Activated CD8-positive, alpha-beta T cell treated with anti-CD3 and anti-CD28 coated beads for 36 hours (primary cell): ENCODE data around the gene GALNT9. TPM values are rescaled to one million over a fixed set of nuclear protein-coding genes. Genes with fewer than 3 reads are reported as not detected.

Source experiments
- ATAC-seq: fragments of 200-7000 bp; cut with Tn5 transposase; one replicate; pipeline ENCODE4 v1.10.0; 2021; ENCODE audit warnings: mild to moderate bottlenecking, moderate library complexity
- CTCF ChIA-PET: fragments of 350-600 bp; sonication (Branson Sonifier 250); formaldehyde crosslinking; loops from one replicate; lab custom pipeline; 2021; ENCODE audit warnings: antibody characterized with exemption; lab: Charles Lee
- POLR2A ChIA-PET: fragments of 350-600 bp; sonication (Branson Sonifier 250); formaldehyde crosslinking; loops from one replicate; lab custom pipeline; 2021; ENCODE audit warnings: antibody characterized with exemption; lab: Charles Lee
- DNase-seq: peaks from one replicate; pipeline ENCODE4 v3.0.0-alpha.2; 2020
- H3K27ac Mint-ChIP-seq: one replicate; pipeline ENCODE4 v1.8.0; 2021; ENCODE audit warnings: mild to moderate bottlenecking, mixed read lengths
- H3K27me3 Mint-ChIP-seq: one replicate; pipeline ENCODE4 v1.8.0; 2021; ENCODE audit warnings: mixed read lengths
- H3K36me3 Mint-ChIP-seq: one replicate; pipeline ENCODE4 v1.8.0; 2021; ENCODE audit warnings: low read depth, mixed read lengths
- H3K4me1 Mint-ChIP-seq: one replicate; pipeline ENCODE4 v1.8.0; 2021; ENCODE audit warnings: low read depth, mixed read lengths
- H3K4me3 Mint-ChIP-seq: one replicate; pipeline ENCODE4 v1.8.0; 2021; ENCODE audit warnings: mild to moderate bottlenecking, moderate library complexity, mixed read lengths
- H3K9me3 Mint-ChIP-seq: one replicate; pipeline ENCODE4 v1.8.0; 2021; ENCODE audit warnings: mixed read lengths
- intact Hi-C: fragments of 100-400 bp; cut with micrococcal nuclease; formaldehyde crosslinking; loops from one replicate; pipeline ENCODE4 v1.10.0; 2022
- total RNA-seq, 2 experiments: library from RNA; stranded (reverse); gene quantifications; one replicate each; pipeline ENCODE4 v1.2.3, GENCODE V29; 2021
- TF ChIP-seq, protein P1 (sequence below): fragments of 200-600 bp; IDR thresholded peaks from one replicate; pipeline ENCODE4 v1.8.0; 2022; ENCODE audit warnings: antibody characterized with exemption, mild to moderate bottlenecking

Gene GALNT9
- total RNA-seq, 2 experiments from 2014 or later: not detected

DNA sequence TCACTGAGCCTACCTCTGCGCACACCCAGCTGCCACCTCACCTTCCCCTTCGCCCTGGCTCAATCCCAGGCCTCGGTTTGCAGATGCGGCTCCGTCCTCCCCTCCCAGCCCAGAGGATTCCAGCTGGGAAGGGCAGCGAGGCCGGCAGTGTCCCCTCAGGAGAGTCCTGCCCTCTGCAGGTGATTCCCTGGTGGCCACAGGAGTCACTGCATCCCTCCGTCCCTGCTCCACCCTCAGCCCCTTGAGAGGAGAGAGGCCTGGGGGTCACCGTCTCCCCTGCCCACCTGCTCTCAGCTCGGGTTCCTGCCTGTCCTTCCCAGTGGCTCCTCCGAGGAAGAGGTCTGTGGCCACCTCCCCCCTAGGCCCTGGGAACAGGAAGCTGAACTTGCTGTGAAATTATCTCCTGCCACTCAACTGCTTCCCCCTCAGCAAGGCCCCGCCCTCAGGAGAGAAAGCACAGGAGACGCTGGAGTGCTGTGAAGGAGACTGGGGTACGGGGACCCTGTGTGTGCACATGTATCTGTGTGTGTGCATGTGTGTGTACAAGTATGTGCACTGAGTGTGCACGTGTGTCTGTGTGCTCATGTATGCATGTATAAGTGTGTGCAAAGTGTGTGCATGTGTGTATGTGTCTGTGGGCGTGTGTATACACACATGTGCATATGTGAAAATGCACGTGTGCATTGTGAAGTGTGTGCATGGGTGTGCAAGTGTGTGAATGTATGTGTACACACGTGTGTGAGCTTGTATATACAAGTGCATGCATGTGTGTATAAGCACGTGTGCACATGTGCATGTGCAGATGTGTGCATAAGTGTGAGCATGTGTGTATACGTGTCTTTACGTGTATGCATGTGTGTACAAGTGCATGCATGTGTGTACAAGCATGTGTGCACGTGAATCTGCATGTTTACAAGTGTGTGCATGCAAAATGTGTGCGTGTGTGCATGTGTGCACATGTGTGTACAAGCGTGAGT lies 13.2 kb upstream of the GALNT9 start:
- DNase-seq (peak; percentile 11), ATAC-seq (peak; percentile 58)
- peaks cover 8% of the 10 kb centered on the region for H3K4me1 Mint-ChIP-seq
- POLR2A ChIA-PET: interaction anchor here (0.7 kb wide), 1 partner anchor 86 kb away, joined by 3 read pairs; no protein-coding TSS in a partner anchor
- TF ChIP-seq, protein P1, sequence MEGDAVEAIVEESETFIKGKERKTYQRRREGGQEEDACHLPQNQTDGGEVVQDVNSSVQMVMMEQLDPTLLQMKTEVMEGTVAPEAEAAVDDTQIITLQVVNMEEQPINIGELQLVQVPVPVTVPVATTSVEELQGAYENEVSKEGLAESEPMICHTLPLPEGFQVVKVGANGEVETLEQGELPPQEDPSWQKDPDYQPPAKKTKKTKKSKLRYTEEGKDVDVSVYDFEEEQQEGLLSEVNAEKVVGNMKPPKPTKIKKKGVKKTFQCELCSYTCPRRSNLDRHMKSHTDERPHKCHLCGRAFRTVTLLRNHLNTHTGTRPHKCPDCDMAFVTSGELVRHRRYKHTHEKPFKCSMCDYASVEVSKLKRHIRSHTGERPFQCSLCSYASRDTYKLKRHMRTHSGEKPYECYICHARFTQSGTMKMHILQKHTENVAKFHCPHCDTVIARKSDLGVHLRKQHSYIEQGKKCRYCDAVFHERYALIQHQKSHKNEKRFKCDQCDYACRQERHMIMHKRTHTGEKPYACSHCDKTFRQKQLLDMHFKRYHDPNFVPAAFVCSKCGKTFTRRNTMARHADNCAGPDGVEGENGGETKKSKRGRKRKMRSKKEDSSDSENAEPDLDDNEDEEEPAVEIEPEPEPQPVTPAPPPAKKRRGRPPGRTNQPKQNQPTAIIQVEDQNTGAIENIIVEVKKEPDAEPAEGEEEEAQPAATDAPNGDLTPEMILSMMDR: peak; percentile 40
- intact Hi-C loops: no loop called here
- no peak overlapping the region for H3K27ac Mint-ChIP-seq
- H3K36me3 Mint-ChIP-seq: no peaks in the 10 kb centered on the region
- CTCF ChIA-PET: interaction anchor here (0.7 kb wide), 1 partner anchor 58 kb away, joined by 3 read pairs; no protein-coding TSS in a partner anchor
- no peak overlapping the region for H3K4me3 Mint-ChIP-seq
- peaks cover 3% of the 10 kb centered on the region for H3K9me3 Mint-ChIP-seq
- H3K27me3 Mint-ChIP-seq: peaks cover 11% of the 10 kb centered on the region

DNA sequence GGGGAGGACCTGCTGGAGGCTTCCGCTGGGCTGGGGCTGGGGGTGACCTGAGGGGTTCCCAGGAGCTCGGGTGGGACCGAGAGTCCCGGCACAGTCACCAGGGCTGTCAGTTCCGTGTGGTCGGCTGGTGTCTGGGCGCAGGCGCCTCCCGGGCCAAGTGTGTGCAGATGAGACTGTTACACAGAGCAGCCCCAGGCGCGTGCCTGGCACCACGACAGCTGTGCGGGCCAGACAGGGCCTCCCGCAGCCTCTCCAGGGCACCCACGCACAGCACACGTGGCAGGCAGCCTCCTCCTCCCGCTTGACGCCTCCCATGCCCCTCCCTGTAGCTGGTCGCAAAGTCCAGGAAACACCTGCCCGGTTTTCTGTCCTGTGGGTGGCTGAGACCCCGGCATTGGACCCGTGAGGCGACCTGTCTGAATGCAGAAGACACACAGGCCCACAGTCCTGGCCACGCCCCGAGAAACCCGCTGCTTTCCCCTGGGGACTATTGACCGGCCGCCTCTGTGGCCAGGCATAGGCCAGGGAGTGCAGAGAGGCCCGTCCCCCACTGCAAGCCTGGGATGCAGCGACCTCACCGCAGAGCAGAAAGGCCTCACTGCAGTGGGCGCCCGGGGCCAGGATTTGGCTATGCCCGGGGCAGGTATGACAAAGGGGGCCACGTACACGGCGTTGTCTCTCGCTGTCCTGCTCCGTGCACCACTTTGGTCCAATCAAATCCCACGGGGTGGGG lies 12.1 kb upstream of the GALNT9 start:
- no peaks in the 10 kb centered on the region for H3K36me3 Mint-ChIP-seq
- DNase-seq: no peak
- POLR2A ChIA-PET: no interaction called here
- ATAC-seq: no peak
- peaks cover 11% of the 10 kb centered on the region for H3K27me3 Mint-ChIP-seq
- CTCF ChIA-PET: interaction anchor here (0.7 kb wide), 1 partner anchor 57 kb away, joined by 3 read pairs; no protein-coding TSS in a partner anchor
- H3K9me3 Mint-ChIP-seq: peaks cover 3% of the 10 kb centered on the region
- TF ChIP-seq, protein P1: no peak
- no peak overlapping the region for H3K4me3 Mint-ChIP-seq
- peaks cover 8% of the 10 kb centered on the region for H3K4me1 Mint-ChIP-seq
- intact Hi-C loops: no loop called here
- no peak overlapping the region for H3K27ac Mint-ChIP-seq

DNA sequence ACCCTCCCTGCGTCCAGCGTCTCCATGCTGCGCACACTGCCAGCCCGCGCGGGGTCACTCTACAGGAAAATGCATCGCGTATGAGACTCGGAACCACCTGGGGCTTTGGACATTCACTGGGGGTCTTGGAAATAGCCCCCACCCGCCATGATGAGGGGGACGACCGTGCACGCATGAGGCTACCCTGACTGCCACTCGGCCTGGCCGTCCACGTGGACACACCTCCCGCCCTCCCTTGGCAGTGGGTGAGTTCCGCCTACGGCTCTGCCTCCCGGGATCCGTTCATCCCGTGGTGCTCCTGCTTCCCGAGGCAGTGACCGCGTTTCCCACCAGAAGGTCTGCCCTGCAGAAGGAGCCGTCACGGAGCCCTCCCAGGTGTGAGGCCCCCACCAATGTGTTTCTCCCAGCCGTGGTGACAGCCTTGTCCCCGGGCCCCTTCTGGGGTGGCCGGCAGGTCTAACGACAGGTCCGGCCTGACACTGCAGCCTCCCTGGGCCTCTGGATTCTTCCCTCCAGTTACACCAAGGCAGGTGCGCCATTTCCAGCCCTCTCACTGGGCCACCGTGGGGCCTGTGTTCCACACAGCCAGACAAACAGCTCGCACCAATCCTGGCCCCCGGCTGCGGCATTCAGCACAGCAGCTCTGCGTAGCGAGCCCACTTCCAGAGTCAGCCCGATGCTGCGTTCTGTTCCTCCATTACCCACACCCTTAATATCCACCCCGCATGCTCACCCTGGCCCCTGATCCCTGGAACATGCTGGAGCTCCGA lies 11.1 kb upstream of the GALNT9 start:
- POLR2A ChIA-PET: no interaction called here
- Mint-ChIP-seq H3K4me3 (no peak overlapping the region), H3K27me3 (peaks cover 11% of the 10 kb centered on the region), H3K27ac (no peak overlapping the region), H3K4me1 (peaks cover 8% of the 10 kb centered on the region), H3K9me3 (peaks cover 3% of the 10 kb centered on the region), H3K36me3 (no peaks in the 10 kb centered on the region)
- intact Hi-C loops: no loop called here
- ATAC-seq (no peak), DNase-seq (no peak)
- CTCF ChIA-PET: no interaction called here
- TF ChIP-seq, protein P1: no peak

DNA sequence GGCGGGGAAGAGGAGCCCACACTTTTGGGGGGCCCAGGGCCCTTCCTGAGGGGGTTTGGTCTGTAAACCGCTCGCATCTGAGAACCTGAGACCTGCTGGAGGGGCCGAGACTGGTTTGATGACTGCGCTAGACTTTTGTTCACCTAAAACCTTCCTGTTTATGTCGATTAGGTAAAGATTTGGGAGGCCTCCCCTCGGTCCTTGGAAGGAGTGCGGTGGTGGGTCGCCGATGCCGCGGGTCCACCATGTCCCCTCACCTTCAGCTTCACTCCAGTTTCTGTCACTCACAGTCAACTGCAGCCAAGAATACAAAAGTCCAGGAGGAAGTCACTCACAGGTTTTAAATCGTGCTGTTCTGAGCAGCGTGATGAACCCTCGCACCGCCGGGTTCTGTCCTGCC lies 10.5 kb upstream of the GALNT9 start:
- DNase-seq: no peak
- H3K4me3 Mint-ChIP-seq: no peak overlapping the region
- TF ChIP-seq, protein P1: no peak
- no peak for ATAC-seq
- peaks cover 3% of the 10 kb centered on the region for H3K9me3 Mint-ChIP-seq
- H3K27ac Mint-ChIP-seq: no peak overlapping the region
- H3K4me1 Mint-ChIP-seq: peaks cover 8% of the 10 kb centered on the region
- H3K36me3 Mint-ChIP-seq: no peaks in the 10 kb centered on the region
- H3K27me3 Mint-ChIP-seq: peaks cover 14% of the 10 kb centered on the region
- intact Hi-C loops: no loop called here
- POLR2A ChIA-PET: no interaction called here
- CTCF ChIA-PET: no interaction called here
